AG04450 (cell line): ENCODE results near the gene TRAF2. TPM values are rescaled to one million over a fixed set of nuclear protein-coding genes. Genes with fewer than 3 reads are reported as not detected.

Experiments used
- CTCF ChIA-PET: fragments of 300-600, 350-600 bp; formaldehyde crosslinking; extraction: SDS; loops from one replicate; lab custom pipeline; 2022; ENCODE audit warnings: antibody characterized with exemption, inconsistent platforms; lab: Charles Lee
- POLR2A ChIA-PET: fragments of 350-600 bp; formaldehyde crosslinking; extraction: SDS; loops from one replicate; lab custom pipeline; 2021; ENCODE audit warnings: antibody characterized with exemption, inconsistent platforms; lab: Yijun Ruan, JAX
- DNase-seq: peaks from one replicate; pipeline ENCODE4 v3.0.0-alpha.2; 2011; ENCODE audit warnings: low read depth, low spot score
- H3K27ac ChIP-seq: one replicate; pipeline ENCODE4 v1.5.1; 2012; ENCODE audit warnings: low read depth, low read length, control low read depth
- H3K27me3 ChIP-seq: one replicate; pipeline ENCODE4 v1.6.0; 2012; ENCODE audit warnings: low read length; ENCODE audit not compliant: control insufficient read depth, insufficient read depth
- H3K4me3 ChIP-seq: 2 replicates; pipeline ENCODE4 v1.5.1; 2011; ENCODE audit warnings: mild to moderate bottlenecking, low read depth, low read length, control low read depth
- H3K9me3 ChIP-seq: 2 replicates; pipeline ENCODE4 v1.5.1; 2012; ENCODE audit warnings: low read length; ENCODE audit not compliant: control insufficient read depth, insufficient read depth
- CTCF ChIP-seq: IDR thresholded peaks from 2 replicates; pipeline ENCODE4 v1.5.1; 2011; ENCODE audit warnings: low read depth, low read length, control low read depth, inconsistent platforms
- polyA plus RNA-seq: library from polyadenylated mRNA; depleted of rRNA; stranded (reverse); fragments of >200 nt; gene quantifications from 2 replicates; pipeline ENCODE4 v1.2.3, GENCODE V29; 2011

Gene TRAF2
- polyA plus RNA-seq, 1 experiment = 6.1 TPM

- ChIA-PET CTCF (no interaction called here), POLR2A (no interaction called here)
- no peak for TF ChIP-seq CTCF
- no peaks in the 10 kb centered on the region for H3K27me3 ChIP-seq
- no peaks in the 10 kb centered on the region; the same call in 1 of the 2 replicates for H3K9me3 ChIP-seq
- no peak for DNase-seq
- H3K27ac ChIP-seq = no peak overlapping the region
- H3K4me3 ChIP-seq = no peak overlapping the region
Measured at GRCh38 chr9:136917902-136918301, 31.6 kb downstream of the TRAF2 start.

GRCh38 chr9:136920069-136920468 is 33.8 kb downstream of the TRAF2 start:
- ChIA-PET CTCF (interaction anchor here (0.9 kb wide), 1 partner anchor 109 kb away, joined by 3 read pairs; no protein-coding TSS in a partner anchor), POLR2A (no interaction called here)
- Histone ChIP-seq H3K9me3 (no peaks in the 10 kb centered on the region; the same call in 1 of the 2 replicates), H3K27me3 (no peaks in the 10 kb centered on the region), H3K4me3 (no peak overlapping the region), H3K27ac (no peak overlapping the region)
- DNase-seq = no peak
- TF ChIP-seq CTCF = no peak

GRCh38 chr9:136920734-136921231 is 34.5 kb downstream of the TRAF2 start:
- no peak for DNase-seq
- no peak overlapping the region for H3K4me3 ChIP-seq
- H3K9me3 ChIP-seq = no peaks in the 10 kb centered on the region; the same call in 1 of the 2 replicates
- ChIA-PET CTCF (interaction anchor here (0.9 kb wide), 1 partner anchor 108 kb away, joined by 3 read pairs; no protein-coding TSS in a partner anchor), POLR2A (interaction anchor here (0.5 kb wide), 1 partner anchor 11 kb away, joined by 6 read pairs; no protein-coding TSS in a partner anchor)
- no peak for TF ChIP-seq CTCF
- H3K27ac ChIP-seq = no peak overlapping the region
- no peaks in the 10 kb centered on the region for H3K27me3 ChIP-seq

GRCh38 chr9:136921307-136921706 is 35.0 kb downstream of the TRAF2 start:
- TF ChIP-seq CTCF = no peak
- H3K27ac ChIP-seq = no peak overlapping the region
- DNase-seq = no peak
- POLR2A ChIA-PET = interaction anchor here (0.5 kb wide), 1 partner anchor 11 kb away, joined by 6 read pairs; no protein-coding TSS in a partner anchor
- H3K27me3 ChIP-seq = no peaks in the 10 kb centered on the region
- no peaks in the 10 kb centered on the region; the same call in 1 of the 2 replicates for H3K9me3 ChIP-seq
- CTCF ChIA-PET = no interaction called here
- H3K4me3 ChIP-seq = no peak overlapping the region

GRCh38 chr9:136921718-136922117 is 35.4 kb downstream of the TRAF2 start:
- TF ChIP-seq CTCF = no peak
- POLR2A ChIA-PET = no interaction called here
- H3K9me3 ChIP-seq = no peaks in the 10 kb centered on the region; the same call in 1 of the 2 replicates
- no peak overlapping the region for H3K27ac ChIP-seq
- H3K27me3 ChIP-seq = no peaks in the 10 kb centered on the region
- no peak overlapping the region for H3K4me3 ChIP-seq
- no peak for DNase-seq
- CTCF ChIA-PET = no interaction called here
